G401 (cell line): Measurements from ENCODE around the gene RNH1. TPM values are rescaled to one million over a fixed set of nuclear protein-coding genes. Genes with fewer than 3 reads are reported as not detected.

ENCODE experiments used
- DNase-seq: peaks from one replicate; pipeline ENCODE4 v3.0.0-alpha.2; 2015; ENCODE audit warnings: low spot score
- in situ Hi-C: cut with HindIII; loops from 2 replicates; pipeline ENCODE4 v1.10.0; 2016; ENCODE audit warnings: low sequenced_read_pairs, mixed read lengths
- total RNA-seq: library from RNA; depleted of rRNA; stranded (reverse); fragments of >200 nt; shearing (Covaris generic); gene quantifications from 2 replicates; pipeline ENCODE4 v1.2.3, GENCODE V29; 2014

RNH1 gene
- total RNA-seq, 1 experiment from 2014 or later, result 164 TPM

- in situ Hi-C loops, result no loop called here
- DNase-seq, result no peak
Measured at GRCh38 chr11:468036-468435, 39.0 kb downstream of the RNH1 start.

- in situ Hi-C loops, result no loop called here
- no peak for DNase-seq
Measured at GRCh38 chr11:465896-466530, 41.0 kb downstream of the RNH1 start.

- DNase-seq, result no peak
- in situ Hi-C loops, result no loop called here
Measured at GRCh38 chr11:464316-464715, 42.7 kb downstream of the RNH1 start.

- DNase-seq, result no peak
Measured at GRCh38 chr11:462107-462890, 44.7 kb downstream of the RNH1 start.

GRCh38 chr11:461626-462025 is 45.4 kb downstream of the RNH1 start:
- DNase-seq, result no peak
- in situ Hi-C loops, result no loop called here

More at GRCh38 chr11:462107-462890, 44.7 kb downstream of the RNH1 start:
- in situ Hi-C loops, result no loop called here

GRCh38 chr11:460331-461199 is 46.5 kb downstream of the RNH1 start:
- no peak for DNase-seq
- in situ Hi-C loops, result no loop called here

- in situ Hi-C loops, result loop anchor here (10.0 kb wide), 1 partner anchor 205 kb away; no protein-coding TSS in a partner anchor
- no peak for DNase-seq
Measured at GRCh38 chr11:459511-460220, 47.4 kb downstream of the RNH1 start.

- in situ Hi-C loops, result loop anchor here (10.0 kb wide), 1 partner anchor 202 kb away; no protein-coding TSS in a partner anchor
- no peak for DNase-seq
Measured at GRCh38 chr11:457111-457760, 49.8 kb downstream of the RNH1 start.

- in situ Hi-C loops, result loop anchor here (10.0 kb wide), 1 partner anchor 202 kb away; no protein-coding TSS in a partner anchor
- no peak for DNase-seq
Measured at GRCh38 chr11:456533-456932, 50.5 kb downstream of the RNH1 start.

GRCh38 chr11:455566-456147 is 51.4 kb downstream of the RNH1 start:
- no peak for DNase-seq
- in situ Hi-C loops, result loop anchor here (10.0 kb wide), 1 partner anchor 201 kb away; no protein-coding TSS in a partner anchor

- no peak for DNase-seq
- in situ Hi-C loops, result loop anchor here (10.0 kb wide), 1 partner anchor 200 kb away; no protein-coding TSS in a partner anchor
Measured at GRCh38 chr11:454801-455565, 52.1 kb downstream of the RNH1 start.

- DNase-seq, result no peak
- in situ Hi-C loops, result loop anchor here (10.0 kb wide), 1 partner anchor 199 kb away; no protein-coding TSS in a partner anchor
Measured at GRCh38 chr11:454043-454442, 53.0 kb downstream of the RNH1 start.

- DNase-seq, result no peak
Measured at GRCh38 chr11:453564-453963, 53.5 kb downstream of the RNH1 start.

GRCh38 chr11:452916-453527 is 54.0 kb downstream of the RNH1 start:
- DNase-seq, result no peak
- in situ Hi-C loops, result loop anchor here (10.0 kb wide), 1 partner anchor 198 kb away; no protein-coding TSS in a partner anchor

More at GRCh38 chr11:453564-453963, 53.5 kb downstream of the RNH1 start:
- in situ Hi-C loops, result loop anchor here (10.0 kb wide), 1 partner anchor 199 kb away; no protein-coding TSS in a partner anchor

GRCh38 chr11:452203-452744 is 54.8 kb downstream of the RNH1 start:
- in situ Hi-C loops, result loop anchor here (10.0 kb wide), 1 partner anchor 197 kb away; no protein-coding TSS in a partner anchor
- no peak for DNase-seq

- in situ Hi-C loops, result loop anchor here (10.0 kb wide), 1 partner anchor 197 kb away; no protein-coding TSS in a partner anchor
Measured at GRCh38 chr11:451738-452137, 55.3 kb downstream of the RNH1 start.

More at GRCh38 chr11:451738-452137, 55.3 kb downstream of the RNH1 start:
- no peak for DNase-seq
